Amniotic epithelial cell (primary cell): ENCODE data around the gene DLG1.
A peak's percentile ranks its signal among the peaks of the same experiment; 100 is the strongest.
"Not testable (repeated sequence)": the region's sequence is repeated elsewhere in the genome, so short reads cannot be mapped to it uniquely, and the experiment has no call there.

Experiments used
- DNase-seq: peaks from one replicate; pipeline ENCODE4 v3.0.0-alpha.2; 2010; ENCODE audit warnings: low read depth

The DLG1 gene

GRCh38 chr3:197093871-197094270 lies 204.5 kb downstream of the DLG1 start:
- DNase-seq: no peak

- peak; percentile 41 for DNase-seq
Observed at GRCh38 chr3:197088370-197088769, 210.0 kb downstream of the DLG1 start.

- no peak for DNase-seq
Observed at GRCh38 chr3:197085137-197085536, 213.3 kb downstream of the DLG1 start.

GRCh38 chr3:197083486-197083885 lies 214.9 kb downstream of the DLG1 start:
- DNase-seq: peak; percentile 85

- DNase-seq: no peak
Observed at GRCh38 chr3:197082871-197083270, 215.5 kb downstream of the DLG1 start.

- DNase-seq: no peak
Observed at GRCh38 chr3:197080344-197080743, 218.1 kb downstream of the DLG1 start.

- DNase-seq: no peak
Observed at GRCh38 chr3:197076415-197076814, 222.0 kb downstream of the DLG1 start.

- no peak for DNase-seq
Observed at GRCh38 chr3:197068077-197068476, 230.3 kb downstream of the DLG1 start.

- no peak for DNase-seq
Observed at GRCh38 chr3:197064771-197065170, 233.6 kb downstream of the DLG1 start.

GRCh38 chr3:197062446-197062845 lies 236.0 kb downstream of the DLG1 start:
- DNase-seq: no peak

- DNase-seq: not testable (repeated sequence)
Observed at GRCh38 chr3:197051637-197052036, 246.8 kb downstream of the DLG1 start.

GRCh38 chr3:197050511-197050910 lies 247.9 kb downstream of the DLG1 start:
- DNase-seq: no peak

GRCh38 chr3:197042539-197042938 lies 255.9 kb downstream of the DLG1 start:
- DNase-seq: no peak

GRCh38 chr3:197041875-197042488 lies 256.4 kb downstream of the DLG1 start:
- no peak for DNase-seq

- no peak for DNase-seq
Observed at GRCh38 chr3:197040658-197041057, 257.8 kb downstream of the DLG1 start.

- DNase-seq: no peak
Observed at GRCh38 chr3:197038679-197039462, 259.5 kb downstream of the DLG1 start.

- DNase-seq: no peak
Observed at GRCh38 chr3:197035577-197035976, 262.8 kb downstream of the DLG1 start.

GRCh38 chr3:197034778-197035177 lies 263.6 kb downstream of the DLG1 start:
- not testable (repeated sequence) for DNase-seq

GRCh38 chr3:197033764-197034163 lies 264.6 kb downstream of the DLG1 start:
- not testable (repeated sequence) for DNase-seq

GRCh38 chr3:197031315-197032285 lies 266.8 kb downstream of the DLG1 start:
- peak; percentile 100 for DNase-seq

GRCh38 chr3:197030379-197031314 lies 267.8 kb downstream of the DLG1 start:
- DNase-seq: peak; percentile 52
